GM21423 (cell line): ENCODE data around the gene KLHL11.
"Not testable (repeated sequence)": the region's sequence is repeated elsewhere in the genome, so short reads cannot be mapped to it uniquely, and the experiment has no call there.

Experiments
- ATAC-seq: cut with Tn5 transposase; IDR thresholded peaks from one replicate; pipeline ENCODE4 v1.9.1; 2021; ENCODE audit warnings: mild to moderate bottlenecking, moderate library complexity; ENCODE audit not compliant: unreplicated experiment

KLHL11 gene

GRCh38 chr17:41837761-41838538, 27.3 kb downstream of the KLHL11 start, which contains the start of gene KLHL10:
Gene KLHL10 (plus strand): TSS chr17:41837825. CDS start chr17:41837933, 108 bp downstream.
- no peak for ATAC-seq

- ATAC-seq = no peak
Measured at GRCh38 chr17:41836550-41837196, 28.6 kb downstream of the KLHL11 start.

GRCh38 chr17:41835800-41836549, 29.2 kb downstream of the KLHL11 start, which contains the start of gene NT5C3B:
Gene NT5C3B (minus strand): TSS chr17:41836232. CDS start chr17:41836193, 39 bp downstream.
- peak; percentile 45 for ATAC-seq

GRCh38 chr17:41835214-41835799, 29.9 kb downstream of the KLHL11 start:
- ATAC-seq = peak; percentile 38

- ATAC-seq = not testable (repeated sequence)
Measured at GRCh38 chr17:41829961-41830360, 35.3 kb downstream of the KLHL11 start.

DNA sequence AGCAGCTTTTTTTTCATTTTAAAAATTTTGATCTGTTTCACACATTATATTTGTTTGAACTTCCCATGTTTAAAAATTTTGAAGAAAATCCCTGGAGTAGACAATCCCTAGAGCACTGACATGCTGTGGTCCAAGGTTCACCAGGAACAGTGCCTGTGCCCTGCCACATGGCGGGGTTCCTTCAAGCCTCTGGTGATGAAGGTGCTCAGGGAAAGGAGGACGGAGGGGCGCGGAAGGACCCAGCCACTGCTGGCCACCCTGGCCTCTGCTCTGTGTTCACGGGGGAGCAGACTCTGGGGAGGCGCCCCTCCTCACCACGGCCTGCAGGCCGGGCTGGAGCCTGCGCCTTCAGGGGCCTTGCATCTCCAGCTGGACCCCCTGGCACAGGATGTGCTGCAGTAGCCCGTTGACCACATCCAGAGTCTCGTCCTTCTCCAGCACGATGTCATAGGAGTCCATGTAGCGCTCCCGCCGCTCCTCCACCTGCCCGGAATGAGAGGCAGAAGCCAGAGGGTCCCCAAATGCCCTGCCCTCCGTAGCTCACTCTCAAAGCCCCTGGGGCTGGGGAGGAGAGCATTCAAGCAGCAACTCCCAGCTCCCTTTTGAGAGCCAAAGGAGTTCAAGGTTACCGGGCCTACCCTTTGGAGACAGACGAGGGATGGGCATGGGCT, 39.9 kb downstream of the KLHL11 start:
- ATAC-seq = no peak

GRCh38 chr17:41824086-41824485, 41.1 kb downstream of the KLHL11 start:
- ATAC-seq = no peak

GRCh38 chr17:41823580-41823979, 41.6 kb downstream of the KLHL11 start:
- no peak for ATAC-seq

DNA sequence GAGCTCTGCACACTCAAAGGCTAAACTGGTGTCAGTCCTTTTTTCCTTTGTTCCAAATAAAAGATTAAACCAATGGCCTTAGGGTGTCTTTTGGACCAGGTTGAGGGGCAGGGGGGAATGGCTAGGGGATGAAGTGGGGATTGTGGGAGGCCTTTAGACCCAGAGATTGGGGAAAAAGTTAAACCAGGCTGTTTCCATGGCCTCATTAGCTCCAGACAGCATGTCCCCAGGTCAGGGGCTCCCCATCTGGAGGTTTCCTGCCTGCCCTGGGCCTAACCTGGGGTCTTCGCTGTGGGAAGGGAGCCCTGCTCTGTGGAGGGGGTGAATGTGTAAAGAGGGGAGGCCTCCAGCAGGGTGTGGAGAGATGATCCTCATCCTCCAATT, 42.1 kb downstream of the KLHL11 start:
- ATAC-seq = no peak

DNA sequence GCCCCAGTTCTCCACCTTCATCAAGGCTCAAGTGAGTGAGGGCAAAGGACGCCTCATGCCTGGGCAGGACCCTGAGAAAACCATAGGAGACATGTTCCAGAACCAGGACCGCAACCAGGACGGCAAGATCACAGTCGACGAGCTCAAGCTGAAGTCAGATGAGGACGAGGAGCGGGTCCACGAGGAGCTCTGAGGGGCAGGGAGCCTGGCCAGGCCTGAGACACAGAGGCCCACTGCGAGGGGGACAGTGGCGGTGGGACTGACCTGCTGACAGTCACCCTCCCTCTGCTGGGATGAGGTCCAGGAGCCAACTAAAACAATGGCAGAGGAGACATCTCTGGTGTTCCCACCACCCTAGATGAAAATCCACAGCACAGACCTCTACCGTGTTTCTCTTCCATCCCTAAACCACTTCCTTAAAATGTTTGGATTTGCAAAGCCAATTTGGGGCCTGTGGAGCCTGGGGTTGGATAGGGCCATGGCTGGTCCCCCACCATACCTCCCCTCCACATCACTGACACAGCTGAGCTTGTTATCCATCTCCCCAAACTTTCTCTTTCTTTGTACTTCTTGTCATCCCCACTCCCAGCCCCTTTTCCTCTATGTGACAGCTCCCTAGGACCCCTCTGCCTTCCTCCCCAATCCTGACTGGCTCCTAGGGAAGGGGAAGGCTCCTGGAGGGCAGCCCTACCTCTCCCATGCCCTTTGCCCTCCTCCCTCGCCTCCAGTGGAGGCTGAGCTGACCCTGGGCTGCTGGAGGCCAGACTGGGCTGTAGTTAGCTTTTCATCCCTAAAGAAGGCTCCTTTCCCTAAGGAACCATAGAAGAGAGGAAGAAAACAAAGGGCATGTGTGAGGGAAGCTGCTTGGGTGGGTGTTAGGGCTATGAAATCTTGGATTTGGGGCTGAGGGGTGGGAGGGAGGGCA, 42.7 kb downstream of the KLHL11 start:
- ATAC-seq = no peak

- no peak for ATAC-seq
Measured at GRCh38 chr17:41821776-41822175, 43.4 kb downstream of the KLHL11 start.

DNA sequence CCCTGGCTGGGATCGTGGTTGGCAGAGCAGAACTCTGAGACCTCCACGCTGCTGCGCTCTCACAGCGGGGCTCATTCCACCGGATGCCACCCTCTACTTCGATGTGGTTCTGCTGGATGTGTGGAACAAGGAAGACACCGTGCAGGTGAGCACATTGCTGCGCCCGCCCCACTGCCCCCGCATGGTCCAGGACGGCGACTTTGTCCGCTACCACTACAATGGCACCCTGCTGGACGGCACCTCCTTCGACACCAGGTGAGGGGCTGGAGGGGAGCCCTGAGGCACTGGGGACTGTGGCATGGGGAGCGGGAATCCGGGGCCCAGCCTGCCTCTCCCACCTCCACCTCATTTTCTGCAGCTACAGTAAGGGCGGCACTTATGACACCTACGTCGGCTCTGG, 47.2 kb downstream of the KLHL11 start:
- ATAC-seq = no peak

DNA sequence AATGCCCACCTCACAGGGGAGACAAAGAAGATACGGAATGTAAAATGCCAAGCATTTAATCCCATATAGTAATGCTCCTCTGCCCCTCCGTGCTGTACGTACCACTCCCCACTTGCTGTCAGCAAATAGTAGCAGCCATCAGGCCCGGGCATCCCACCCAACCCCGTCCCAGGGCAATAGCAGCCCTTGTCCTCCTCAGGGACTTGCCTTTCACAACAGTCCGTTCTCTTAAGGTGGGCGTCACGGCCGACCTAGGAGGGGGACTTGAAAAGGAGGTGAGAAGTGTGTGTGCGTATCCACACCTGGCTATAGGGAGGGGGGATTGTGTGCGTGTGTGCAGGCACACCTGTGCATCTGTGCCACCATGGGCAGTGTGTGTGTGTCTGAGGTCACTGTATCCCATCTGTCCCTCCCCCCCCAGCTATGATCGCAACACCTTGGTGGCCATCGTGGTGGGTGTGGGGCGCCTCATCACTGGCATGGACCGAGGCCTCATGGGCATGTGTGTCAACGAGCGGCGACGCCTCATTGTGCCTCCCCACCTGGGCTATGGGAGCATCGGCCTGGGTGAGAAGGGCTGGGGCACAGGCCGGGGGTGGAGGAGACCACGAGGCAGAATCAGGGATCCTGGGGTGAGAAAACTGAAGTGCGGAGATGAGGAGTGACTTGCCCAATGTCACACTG, 48.4 kb downstream of the KLHL11 start:
- ATAC-seq = no peak

DNA sequence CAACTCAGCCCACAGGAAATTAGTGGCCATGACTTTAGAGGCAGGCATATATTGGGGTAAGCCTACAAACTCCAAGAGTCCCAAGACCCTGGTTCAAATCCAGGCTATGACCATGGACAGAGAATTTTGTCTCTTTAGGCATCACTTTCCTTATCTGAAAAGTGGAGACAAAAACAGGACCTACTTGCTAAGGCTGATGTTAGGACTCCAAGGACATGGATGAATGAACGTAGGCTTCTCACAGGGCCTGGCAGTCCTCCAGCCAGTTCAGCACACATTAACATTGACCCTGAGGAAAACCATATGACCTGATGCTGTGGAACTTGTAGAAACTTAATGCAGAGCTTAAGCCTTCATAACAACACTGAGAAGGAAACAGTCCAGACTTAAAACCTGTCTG, 51.0 kb downstream of the KLHL11 start:
- no peak for ATAC-seq

GRCh38 chr17:41813699-41814124, 51.5 kb downstream of the KLHL11 start:
- no peak for ATAC-seq

DNA sequence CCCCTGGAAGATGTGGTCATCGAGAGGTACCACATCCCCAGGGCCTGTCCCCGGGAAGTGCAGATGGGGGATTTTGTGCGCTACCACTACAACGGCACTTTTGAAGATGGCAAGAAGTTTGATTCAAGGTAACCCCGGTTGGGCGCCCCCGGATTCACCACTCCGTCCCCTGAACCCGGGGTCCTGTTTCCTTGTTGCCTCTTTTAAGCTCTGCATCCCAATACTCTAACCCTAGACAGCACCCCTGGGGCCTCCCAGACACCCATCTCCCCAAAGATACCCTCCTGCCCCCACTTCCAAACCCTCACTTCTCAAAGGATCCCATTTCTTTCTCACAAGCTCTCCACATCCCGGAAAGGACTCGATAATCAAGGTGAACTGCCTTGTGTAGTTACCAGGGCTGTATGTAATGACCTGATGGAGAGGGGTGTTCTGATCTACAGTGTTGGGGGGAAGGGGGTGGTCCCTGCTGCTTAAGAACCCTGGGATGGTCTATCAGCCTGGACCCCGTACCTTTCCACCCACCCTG, 52.0 kb downstream of the KLHL11 start:
- no peak for ATAC-seq

GRCh38 chr17:41812381-41813151, 52.7 kb downstream of the KLHL11 start, which contains the start of gene FKBP10:
Gene FKBP10 (plus strand): TSS chr17:41813004. CDS start chr17:41813035, 31 bp downstream.
- ATAC-seq = no peak
